Embryonic facial prominence (tissue), 1 donor: ENCODE data around the gene LTV1.
"Not testable (repeated sequence)": the region's sequence is repeated elsewhere in the genome, so short reads cannot be mapped to it uniquely, and the experiment has no call there.

Experiments used
- DNase-seq: peaks from one replicate; pipeline ENCODE4 v3.0.0-alpha.2; 2016; ENCODE audit errors: extremely low spot score

LTV1 gene

DNA sequence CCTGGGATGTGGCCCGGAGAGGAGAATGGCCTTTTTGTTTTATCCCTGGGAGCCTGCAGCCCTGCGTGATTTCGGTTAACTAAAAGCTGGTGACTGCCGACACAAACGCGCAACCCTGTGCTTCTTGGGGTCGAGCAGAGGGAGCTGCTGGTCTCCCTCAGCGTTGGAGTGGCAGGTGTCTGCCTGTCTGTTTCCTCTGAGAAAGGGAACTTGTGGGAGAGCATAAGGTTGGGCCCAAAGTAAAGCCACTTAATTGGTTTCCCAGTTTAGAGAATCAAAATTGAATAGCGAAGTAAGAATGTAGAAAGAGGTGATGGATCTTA, 500 bp downstream of the LTV1 start:
- no peak for DNase-seq

- DNase-seq: no peak
Observed at GRCh38 chr6:143844006-143844405, 868 bp downstream of the LTV1 start.

DNA sequence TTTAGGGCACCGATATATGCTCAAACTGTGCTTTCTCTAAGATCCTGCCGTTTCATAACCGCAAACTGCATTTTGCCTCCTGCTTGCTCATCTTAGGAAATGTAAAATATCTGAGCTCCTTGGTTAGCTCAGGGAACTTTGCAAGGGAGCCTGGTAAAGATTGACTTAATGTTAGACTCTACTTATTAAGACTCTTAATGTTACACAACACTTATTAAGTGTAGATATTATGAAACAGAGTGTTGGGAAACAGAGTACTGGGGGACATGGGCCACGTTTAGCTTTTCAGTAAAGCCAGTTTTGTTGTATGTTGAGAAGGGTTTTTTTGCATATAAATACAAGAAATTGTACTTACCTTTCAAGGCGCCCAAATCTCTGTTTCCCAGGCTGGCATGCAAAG, 1.9 kb downstream of the LTV1 start:
- DNase-seq: no peak

DNA sequence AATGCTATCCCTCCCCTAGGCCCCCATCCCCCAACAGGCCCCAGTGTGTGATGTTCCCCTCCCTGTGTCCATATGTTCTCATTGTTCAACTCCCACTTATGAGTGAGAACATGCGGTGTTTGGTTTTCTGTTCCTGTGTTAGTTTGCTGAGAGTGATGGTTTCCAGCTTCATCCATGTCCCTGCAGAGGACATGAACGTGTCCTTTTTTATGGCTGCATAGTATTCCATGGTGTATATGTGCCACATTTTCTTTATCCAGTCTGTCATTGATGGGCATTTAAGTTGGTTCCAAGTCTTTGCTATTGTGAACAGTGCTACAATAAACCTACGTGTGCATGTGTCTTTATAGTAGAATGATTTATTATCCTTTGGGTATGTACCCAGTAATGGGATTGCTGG, 8.6 kb downstream of the LTV1 start:
- DNase-seq: not testable (repeated sequence)

GRCh38 chr6:143855057-143855456, 11.9 kb downstream of the LTV1 start:
- DNase-seq: not testable (repeated sequence)

- not testable (repeated sequence) for DNase-seq
Observed at GRCh38 chr6:143856762-143857161, 13.6 kb downstream of the LTV1 start.

GRCh38 chr6:143857651-143858050, 14.5 kb downstream of the LTV1 start:
- DNase-seq: no peak

DNA sequence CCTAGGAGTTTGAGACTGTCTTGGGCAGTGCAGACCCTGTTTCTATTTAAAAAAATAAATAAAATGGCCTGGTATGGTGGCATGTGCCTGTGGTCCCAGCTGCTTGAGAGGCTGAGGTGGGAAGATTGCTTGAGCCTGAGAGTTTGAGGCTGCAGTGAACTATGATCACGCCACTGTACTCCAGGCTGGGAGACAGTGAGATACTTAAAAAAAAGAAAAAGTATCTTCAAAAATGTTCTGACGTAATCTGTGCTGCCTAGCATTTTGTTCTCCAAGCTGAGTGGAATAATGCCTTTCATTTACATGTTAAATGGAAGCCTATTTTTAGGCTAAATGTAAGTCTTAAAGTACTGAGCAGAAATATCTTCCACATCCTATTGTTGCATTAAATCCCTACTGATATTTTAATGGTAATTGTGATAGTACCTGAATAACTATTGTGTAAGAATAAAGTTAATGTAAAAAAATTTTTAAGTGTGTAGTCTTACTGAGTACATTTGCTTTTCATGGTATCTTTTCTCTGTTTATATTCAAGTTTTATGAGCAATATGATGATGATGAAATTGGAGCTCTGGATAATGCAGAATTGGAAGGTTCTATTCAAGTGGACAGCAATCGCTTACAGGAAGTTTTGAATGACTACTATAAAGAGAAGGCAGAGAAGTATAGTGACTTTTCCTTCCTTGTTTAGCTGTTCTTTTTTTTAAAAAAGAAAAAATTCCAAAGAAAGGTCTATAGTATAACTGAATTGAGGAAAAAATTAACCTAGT, 16.9 kb downstream of the LTV1 start:
- no peak for DNase-seq

- no peak for DNase-seq
Observed at GRCh38 chr6:143863771-143864170, 20.6 kb downstream of the LTV1 start.

DNA sequence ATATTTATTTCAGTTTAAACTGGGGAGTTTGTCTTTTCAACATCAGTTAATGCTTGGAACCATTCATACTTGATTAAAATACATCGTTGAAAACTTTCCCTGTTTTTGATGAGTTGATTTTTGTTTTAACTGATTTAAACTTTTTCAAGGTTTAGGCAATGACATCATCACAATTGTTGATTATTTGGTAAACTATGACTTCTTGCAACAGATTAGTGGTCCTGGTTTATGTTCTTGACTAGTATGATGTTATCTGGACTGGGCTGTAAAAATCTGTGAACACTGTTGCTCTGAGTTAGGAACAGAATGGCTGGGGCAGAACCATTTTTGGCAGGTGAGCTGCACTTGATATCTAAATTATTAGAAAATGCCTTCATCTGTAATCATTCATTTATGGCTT, 21.1 kb downstream of the LTV1 start, which contains the start of gene ZC2HC1B:
ZC2HC1B (plus strand) TSS at position 241 of the 400 bp plus-strand sequence; CDS start at position 307, 66 bp downstream.
- no peak for DNase-seq

- DNase-seq: no peak
Observed at GRCh38 chr6:143867236-143867635, 24.1 kb downstream of the LTV1 start.

GRCh38 chr6:143868808-143869207, 25.7 kb downstream of the LTV1 start:
- not testable (repeated sequence) for DNase-seq

- DNase-seq: not testable (repeated sequence)
Observed at GRCh38 chr6:143871202-143871730, 28.1 kb downstream of the LTV1 start.

GRCh38 chr6:143872201-143872600, 29.1 kb downstream of the LTV1 start:
- no peak for DNase-seq

- DNase-seq: not testable (repeated sequence)
Observed at GRCh38 chr6:143873600-143873999, 30.5 kb downstream of the LTV1 start.

DNA sequence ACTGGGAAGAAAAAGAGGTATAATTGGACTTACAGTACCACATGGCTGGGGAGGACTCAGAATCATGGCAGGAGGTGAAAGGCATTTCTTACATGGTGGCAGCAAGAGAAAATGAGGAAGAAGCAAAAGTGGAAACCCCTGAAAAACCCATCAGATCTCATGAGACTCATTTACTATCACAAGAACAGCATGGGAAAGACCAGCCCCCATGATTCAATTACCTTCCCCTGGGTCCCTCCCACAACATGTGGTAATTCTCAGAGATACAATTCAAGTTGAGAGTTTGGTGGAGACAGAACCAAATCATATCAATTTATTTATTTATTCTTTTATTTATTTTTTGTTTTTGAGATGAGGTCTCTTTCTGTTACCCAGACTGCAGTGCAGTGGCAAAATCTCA, 31.4 kb downstream of the LTV1 start:
- not testable (repeated sequence) for DNase-seq

DNA sequence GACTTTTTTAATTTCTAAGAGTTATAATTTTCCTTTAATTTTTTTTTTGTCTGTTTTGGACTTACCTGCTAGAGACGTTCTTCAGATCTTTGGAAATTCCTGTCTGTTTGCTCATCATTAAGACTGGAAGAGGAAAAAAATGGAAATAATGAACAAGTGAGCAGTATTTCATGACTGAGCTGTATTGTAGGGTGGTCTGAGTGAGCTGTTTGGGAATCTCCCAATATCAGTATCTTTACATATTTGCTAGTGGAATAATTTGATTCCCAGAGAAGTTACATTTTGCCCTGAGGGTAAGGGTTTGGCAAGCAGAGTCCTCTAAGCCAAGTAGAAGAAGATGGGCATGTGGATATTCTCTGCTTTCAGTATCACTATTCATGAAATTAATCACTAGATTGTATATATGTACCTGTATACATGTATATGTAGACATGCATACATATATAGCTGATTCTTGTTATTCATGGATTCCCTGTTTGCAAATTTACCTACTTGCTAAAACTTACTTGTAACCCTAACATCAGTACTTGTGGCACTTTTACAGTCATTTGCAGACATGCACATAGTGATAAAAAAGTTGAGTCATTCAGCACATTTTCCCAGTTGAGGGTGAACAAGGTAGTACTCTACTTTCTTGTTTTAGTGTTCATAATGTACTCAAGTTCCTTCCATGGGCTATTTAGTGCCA, 34.6 kb downstream of the LTV1 start:
- DNase-seq: no peak

DNA sequence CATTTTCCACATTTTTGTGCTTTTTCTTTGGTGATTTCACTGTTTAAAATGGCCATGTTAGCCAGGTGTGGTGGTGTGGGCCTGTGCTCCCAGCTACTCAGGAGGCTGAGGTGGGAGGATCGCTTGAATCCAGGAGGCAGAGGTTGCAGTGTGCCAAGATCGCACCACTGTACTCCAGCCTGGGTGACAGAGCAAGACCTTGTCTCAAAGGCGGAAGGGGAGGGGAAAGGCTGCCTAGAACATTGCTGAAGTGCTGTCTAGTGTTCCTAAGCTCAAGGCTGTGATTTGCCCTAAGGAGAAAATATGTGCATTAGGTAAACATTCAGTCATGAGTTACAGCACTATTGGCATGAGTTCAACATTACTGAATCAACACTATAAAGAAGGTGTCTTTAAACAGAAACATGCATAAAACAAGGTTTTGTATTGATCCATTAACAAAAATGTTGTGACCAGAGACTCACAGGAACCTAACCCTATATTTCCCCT, 35.2 kb downstream of the LTV1 start:
- DNase-seq: no peak

GRCh38 chr6:143880412-143880811, 37.3 kb downstream of the LTV1 start:
- no peak for DNase-seq

- DNase-seq: no peak
Observed at GRCh38 chr6:143882401-143882930, 39.3 kb downstream of the LTV1 start.

DNA sequence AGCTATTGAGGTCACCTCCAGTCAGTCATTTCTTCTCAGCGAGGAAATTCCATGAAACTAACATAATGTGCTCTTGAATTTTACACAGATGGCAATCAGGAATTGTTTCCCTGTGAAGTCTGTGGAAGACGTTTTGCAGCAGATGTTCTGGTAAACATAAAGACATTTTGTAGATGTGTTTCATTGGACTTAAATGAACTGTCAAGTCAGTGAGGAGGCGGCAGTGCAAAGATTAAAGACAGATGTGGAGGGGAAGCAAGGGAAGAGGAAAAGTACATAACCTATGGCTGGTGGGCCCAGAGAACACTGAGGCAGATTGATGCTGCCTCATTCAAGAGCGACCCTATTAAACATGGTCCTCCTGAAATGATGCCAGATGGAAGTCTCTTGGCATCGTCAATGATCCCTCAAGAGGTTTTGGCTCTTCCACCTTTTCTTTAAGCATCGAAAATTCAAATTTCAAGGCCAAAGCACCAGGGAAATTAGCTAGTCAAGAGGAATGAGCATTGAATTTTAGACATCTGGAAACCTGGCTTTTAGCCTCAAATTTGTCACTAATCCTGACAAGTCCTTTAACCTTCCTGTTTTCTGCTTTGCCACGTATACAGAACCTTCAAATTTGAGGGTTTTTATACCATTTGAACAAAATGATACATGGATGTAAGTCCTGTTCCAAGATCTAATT, 41.2 kb downstream of the LTV1 start:
- peak; percentile 44 for DNase-seq

DNA sequence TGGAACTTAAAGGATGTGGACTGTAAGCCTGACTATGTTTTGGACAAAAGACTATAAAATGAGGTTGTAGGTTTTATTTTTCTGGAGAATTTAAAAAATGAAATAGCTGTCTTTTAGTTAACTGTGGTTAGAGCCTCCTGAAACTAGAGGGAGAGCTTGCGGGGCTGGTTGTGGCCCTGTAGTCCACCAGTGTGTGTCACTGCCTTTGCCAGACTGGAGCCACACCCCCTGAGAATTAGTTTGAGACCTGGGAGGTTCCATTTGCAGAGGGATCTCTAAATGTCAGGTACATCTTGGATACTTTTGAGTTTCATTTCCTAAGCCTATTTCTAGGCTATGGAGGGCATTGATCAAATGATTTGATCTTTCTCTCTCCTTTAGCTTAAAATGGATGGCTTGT, 42.0 kb downstream of the LTV1 start:
- DNase-seq: no peak
